A549 (cell line): ENCODE data around the gene ARHGEF4. TPM values are rescaled to one million over a fixed set of nuclear protein-coding genes. Genes with fewer than 3 reads are reported as not detected.

Experiments
- ATAC-seq, 2 experiments: fragments of 200-7000 bp in 1 of 2; fragments of >200 bp in 1 of 2; cut with Nextera tagmentation in 1 of 2; cut with Tn5 transposase in 1 of 2; 3 replicates each; pipeline versions ENCODE4 v1.8.0 to v1.9.1; 2018 to 2020; ENCODE audit warnings: mild to moderate bottlenecking in 1 of 2, moderate library complexity in 1 of 2
- CTCF ChIA-PET: fragments of 300-600 bp; sonication (Branson Sonifier 250); formaldehyde crosslinking; extraction: SDS; loops from one replicate; lab custom pipeline; 2021; ENCODE audit warnings: antibody characterized with exemption, inconsistent platforms; lab: Yijun Ruan, JAX
- POLR2A ChIA-PET: fragments of 350-600 bp; formaldehyde crosslinking; extraction: SDS; loops from one replicate; lab custom pipeline; 2021; ENCODE audit warnings: antibody characterized with exemption, inconsistent platforms; lab: Yijun Ruan, JAX
- DNase-seq, 2 experiments: peaks; one replicate each; pipeline versions ENCODE4 v3.0.0 to v3.0.0-alpha.2; 2011 to 2016; ENCODE audit warnings: low read depth in 1 of 2, low spot score in 1 of 2
- FAIRE-seq: peaks from 2 replicates; lab custom pipeline; 2011; peaks lifted over from hg19 to GRCh38; lab: Jason Lieb, UNC
- H3K27ac ChIP-seq, 2 experiments: fragments of >200 bp; sonication (Bioruptor Twin); formaldehyde crosslinking; 3 replicates each; pipeline ENCODE4 v1.5.1; 2016 to 2017
- H3K4me1 ChIP-seq: fragments of >200 bp; sonication (Bioruptor Twin); formaldehyde crosslinking; 3 replicates; pipeline ENCODE4 v1.6.1; 2016
- H3K4me2 ChIP-seq: fragments of >200 bp; sonication (Bioruptor Twin); formaldehyde crosslinking; 3 replicates; pipeline ENCODE4 v1.6.1; 2016
- H3K4me3 ChIP-seq: fragments of >200 bp; sonication (Bioruptor Twin); formaldehyde crosslinking; 3 replicates; pipeline ENCODE4 v1.5.1; 2016
- H3K9me3 ChIP-seq: fragments of >200 bp; sonication (Bioruptor Twin); formaldehyde crosslinking; 3 replicates; pipeline ENCODE4 v1.6.1; 2016
- ATOH8 ChIP-seq: fragments of 250-450 bp; sonication (Bioruptor Pico); IDR thresholded peaks from 2 replicates; pipeline ENCODE4 v1.5.0; 2020; ENCODE audit warnings: low read depth, mild to moderate bottlenecking, moderate library complexity
- CBX2 ChIP-seq: fragments of 200-600 bp; sonication (generic); IDR thresholded peaks from 2 replicates; pipeline ENCODE4 v1.6.1; 2016; ENCODE audit warnings: low read depth, mild to moderate bottlenecking, borderline replicate concordance
- CBX8 ChIP-seq: fragments of 200-600 bp; sonication (generic); IDR thresholded peaks from 2 replicates; pipeline ENCODE4 v1.6.1; 2016
- CEBPB ChIP-seq, 2 experiments: fragments of >200 bp in 1 of 2; sonication (Bioruptor Twin) in 1 of 2; formaldehyde crosslinking in 1 of 2; IDR thresholded peaks; 2 replicates each; pipeline ENCODE4 v1.6.1; 2012 to 2016
- ELK1 ChIP-seq: fragments of 150-350 bp; IDR thresholded peaks from 2 replicates; pipeline ENCODE4 v1.6.1; 2014; ENCODE audit warnings: low read depth, mild to moderate bottlenecking, low read length
- EP300 ChIP-seq, 2 experiments: fragments of >200 bp; sonication (Bioruptor Twin); formaldehyde crosslinking; IDR thresholded peaks; 2 replicates in 1 of 2; 3 replicates in 1 of 2; pipeline ENCODE4 v1.6.1; 2016 to 2017
- FOXS1 ChIP-seq: fragments of 250-450 bp; sonication (Bioruptor Pico); IDR thresholded peaks from 2 replicates; pipeline ENCODE4 v1.5.0; 2020; ENCODE audit warnings: mild to moderate bottlenecking, moderate library complexity
- HDAC2 ChIP-seq: fragments of 200-600 bp; sonication (generic); IDR thresholded peaks from 2 replicates; pipeline ENCODE4 v1.6.1; 2016
- HES2 ChIP-seq: fragments of >200 bp; sonication (Bioruptor Twin); formaldehyde crosslinking; IDR thresholded peaks from 2 replicates; pipeline ENCODE4 v1.6.1; 2016
- MAFK ChIP-seq: fragments of 450-650 bp; IDR thresholded peaks from 2 replicates; pipeline ENCODE4 v1.6.1; 2014; ENCODE audit not compliant: partially characterized antibody
- MAZ ChIP-seq: fragments of 150-350 bp; IDR thresholded peaks from 2 replicates; pipeline ENCODE4 v1.6.1; 2014; ENCODE audit warnings: antibody characterized with exemption, low read depth, low read length, borderline replicate concordance
- NPAS2 ChIP-seq: fragments of 250-450 bp; sonication (Bioruptor Pico); IDR thresholded peaks from 2 replicates; pipeline ENCODE4 v1.8.0; 2022; ENCODE audit warnings: mild to moderate bottlenecking, moderate library complexity, borderline replicate concordance
- PBX3 ChIP-seq: IDR thresholded peaks from 2 replicates; pipeline ENCODE4 v1.6.1; 2012
- PHF8 ChIP-seq: fragments of 200-600 bp; sonication (generic); IDR thresholded peaks from 2 replicates; pipeline ENCODE4 v1.6.1; 2016; ENCODE audit warnings: low read depth, mild to moderate bottlenecking, antibody characterized with exemption, moderate library complexity, borderline replicate concordance
- RAD21 ChIP-seq, 2 experiments: fragments of >200 bp in 1 of 2; sonication (Bioruptor Twin) in 1 of 2; formaldehyde crosslinking in 1 of 2; IDR thresholded peaks in 1 of 2; conservative IDR thresholded peaks in 1 of 2; 2 replicates in 1 of 2; 3 replicates in 1 of 2; pipeline ENCODE4 v1.6.1; 2012 to 2018; ENCODE audit warnings: inconsistent platforms in 1 of 2
- RCOR1 ChIP-seq: fragments of 150-350 bp; IDR thresholded peaks from 2 replicates; pipeline ENCODE4 v1.6.1; 2014; ENCODE audit warnings: antibody characterized with exemption, low read length, low read depth
- RNF2 ChIP-seq: fragments of 200-600 bp; sonication (generic); IDR thresholded peaks from 2 replicates; pipeline ENCODE4 v1.6.1; 2016; ENCODE audit warnings: low read depth, mild to moderate bottlenecking, antibody characterized with exemption, moderate library complexity, borderline replicate concordance
- TFCP2L1 ChIP-seq: fragments of 250-450 bp; sonication (Bioruptor Pico); IDR thresholded peaks from 2 replicates; pipeline ENCODE4 v1.5.0; 2021; ENCODE audit warnings: mild to moderate bottlenecking
- ZSCAN20 ChIP-seq: fragments of 250-450 bp; sonication (Bioruptor Pico); IDR thresholded peaks from 2 replicates; pipeline ENCODE4 v1.8.0; 2022; ENCODE audit warnings: mild to moderate bottlenecking, moderate library complexity
- WGBS: methylation state at CpG from one replicate; pipeline ENCODE4 v1.1.6; 2017; ENCODE audit errors: missing lambda C conversion rate; 5-methylcytosine and 5-hydroxymethylcytosine counted together
- polyA plus RNA-seq, 4 experiments: library from polyadenylated mRNA; depleted of rRNA in 3 of 4; stranded (reverse); fragments of >200 nt; fragmentation: RNase III in 1 of 4; extraction: RNeasy Plus Mini Kit Qiagen cat#74134 plus additional on column Dnase treatment in 1 of 4; gene quantifications; 2 replicates in 3 of 4; 3 replicates in 1 of 4; pipeline ENCODE4 v1.2.3, GENCODE V29; 2011 to 2017
- TF ChIP-seq, protein P1 (sequence below): fragments of 200-600 bp; sonication (generic); IDR thresholded peaks from 2 replicates; pipeline ENCODE4 v1.6.1; 2016; ENCODE audit warnings: antibody characterized with exemption, mild to moderate bottlenecking, moderate library complexity

ARHGEF4 gene
- polyA plus RNA-seq, 2 of the 4 experiments (the other 2 are of a cell fraction) = 1.00 to 2.1 TPM

DNA sequence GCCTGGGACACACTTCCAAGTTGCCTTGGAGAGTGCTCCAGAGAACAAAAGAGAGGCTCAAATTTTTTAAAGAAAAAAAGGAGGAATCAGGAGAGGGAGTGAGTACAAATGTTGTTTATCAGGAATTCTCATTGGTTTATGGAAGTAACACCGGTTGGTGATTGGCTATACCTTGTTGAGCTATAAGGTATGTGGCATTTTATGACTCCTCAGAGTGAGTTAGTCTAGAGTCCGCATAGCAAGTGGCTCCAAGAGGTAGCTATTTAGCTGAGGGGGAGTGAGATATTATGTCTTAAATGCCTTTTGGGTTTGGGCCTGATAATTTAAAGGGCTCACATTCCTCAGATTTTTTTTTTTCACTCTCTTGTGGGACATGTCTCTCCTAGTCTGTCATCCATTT is 85.7 kb downstream of the ARHGEF4 start:
- FAIRE-seq (no peak), ATAC-seq (no peak), DNase-seq (no peak)
- Histone ChIP-seq H3K27ac (no peak overlapping the region), H3K4me2 (no peak overlapping the region), H3K9me3 (no peaks in the 10 kb centered on the region), H3K4me3 (no peak overlapping the region), H3K4me1 (no peaks in the 10 kb centered on the region)
- WGBS = 77% methylated on average over 2 of the region's 2 CpGs
- ChIA-PET CTCF (interaction anchor here (4.3 to 8.0 kb wide), 2 partner anchors 120 to 126 kb away, joined by 22 to 72 read pairs; no protein-coding TSS in a partner anchor), POLR2A (no interaction called here)
- TF ChIP-seq HDAC2 = no peak
- TF ChIP-seq MAFK = no peak
- no peak for TF ChIP-seq PBX3

- ATAC-seq = no peak
- H3K4me3 ChIP-seq = no peak overlapping the region
- no peak for DNase-seq
- no peak overlapping the region for H3K27ac ChIP-seq
- FAIRE-seq = no peak
- TF ChIP-seq CEBPB (IDR thresholded peaks at IDR 0.05) (no peak), TFCP2L1 (no peak), MAZ (no peak), MAFK (no peak), CBX2 (no peak), RCOR1 (no peak), PHF8 (no peak), NPAS2 (CRISPR knock-in tag) (no peak), FOXS1 (CRISPR knock-in tag) (no peak), EP300 (IDR thresholded peaks at IDR 0.05) (no peak), RAD21 (conservative IDR thresholded peaks at IDR 0.05 in 1 of 2, IDR thresholded peaks at IDR 0.05 in 1 of 2) (no peak), HES2 (no peak)
- H3K9me3 ChIP-seq = no peaks in the 10 kb centered on the region
- no peaks in the 10 kb centered on the region for H3K4me1 ChIP-seq
- CTCF ChIA-PET = interaction anchor here (0.8 to 1.5 kb wide), 5 partner anchors 8 to 131 kb away, joined by 3 to 9 read pairs (median 3); no protein-coding TSS in a partner anchor
- POLR2A ChIA-PET = no interaction called here
- no peak overlapping the region for H3K4me2 ChIP-seq
- WGBS = 16% methylated on average over 4 of the region's 4 CpGs
Observed at GRCh38 chr2:130928385-130928784, 91.7 kb downstream of the ARHGEF4 start.

DNA sequence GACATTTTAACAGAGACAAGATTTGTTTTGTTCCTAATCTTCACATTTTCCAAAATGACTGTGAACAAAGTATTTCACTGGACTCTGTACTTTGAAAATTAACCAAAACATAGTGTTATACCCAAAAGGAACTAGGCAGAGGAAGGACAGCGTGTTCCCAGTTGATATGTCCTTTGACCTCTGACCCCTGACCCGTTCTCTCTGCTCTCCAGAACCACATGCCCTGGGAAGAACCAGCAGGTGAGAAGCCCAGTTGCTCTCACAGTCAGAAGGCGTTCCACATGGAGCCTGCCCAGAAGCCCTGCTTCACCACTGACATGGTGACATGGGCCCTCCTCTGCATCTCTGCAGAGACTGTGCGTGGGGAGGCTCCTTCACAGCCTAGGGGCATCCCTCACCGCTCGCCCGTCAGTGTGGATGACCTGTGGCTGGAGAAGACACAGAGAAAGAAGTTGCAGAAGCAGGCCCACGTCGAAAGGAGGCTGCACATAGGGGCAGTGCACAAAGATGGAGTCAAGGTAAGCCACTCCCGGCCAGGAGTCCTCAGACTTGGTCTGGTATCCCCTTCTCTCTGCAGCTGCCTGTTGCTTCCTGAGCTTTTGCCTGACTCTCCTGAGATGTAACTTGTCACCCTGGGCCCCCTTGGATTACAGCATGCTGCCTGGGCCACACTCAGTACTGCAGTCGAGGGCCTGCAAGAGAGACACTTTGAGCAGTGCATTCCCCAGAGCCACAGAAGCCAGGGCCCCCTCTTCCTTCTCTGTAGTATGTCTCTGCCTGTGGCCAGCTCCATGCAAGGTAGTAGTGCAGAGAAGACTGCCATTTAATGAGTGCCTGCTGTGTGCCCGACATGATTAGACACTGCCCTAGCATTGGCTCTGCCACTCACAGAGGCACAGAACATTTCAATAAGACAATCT is 94.3 kb downstream of the ARHGEF4 start:
- Histone ChIP-seq H3K27ac (no peak overlapping the region), H3K9me3 (peaks cover 3% of the 10 kb centered on the region; the same call in 1 of the 3 replicates), H3K4me3 (no peak overlapping the region), H3K4me1 (no peaks in the 10 kb centered on the region), H3K4me2 (no peak overlapping the region)
- DNase-seq = no peak
- ATAC-seq = peak in 1 of 2 experiments; percentile 30; a peak in 1 of 6 replicates
- no peak for FAIRE-seq
- 50% methylated on average over 12 of the region's 12 CpGs for WGBS
- TF ChIP-seq ELK1 (no peak), FOXS1 (CRISPR knock-in tag) (no peak), ZSCAN20 (CRISPR knock-in tag) (no peak), CBX2 (no peak), ATOH8 (CRISPR knock-in tag) (no peak), RCOR1 (no peak), CBX8 (no peak), RNF2 (no peak)
- TF ChIP-seq, protein P1, sequence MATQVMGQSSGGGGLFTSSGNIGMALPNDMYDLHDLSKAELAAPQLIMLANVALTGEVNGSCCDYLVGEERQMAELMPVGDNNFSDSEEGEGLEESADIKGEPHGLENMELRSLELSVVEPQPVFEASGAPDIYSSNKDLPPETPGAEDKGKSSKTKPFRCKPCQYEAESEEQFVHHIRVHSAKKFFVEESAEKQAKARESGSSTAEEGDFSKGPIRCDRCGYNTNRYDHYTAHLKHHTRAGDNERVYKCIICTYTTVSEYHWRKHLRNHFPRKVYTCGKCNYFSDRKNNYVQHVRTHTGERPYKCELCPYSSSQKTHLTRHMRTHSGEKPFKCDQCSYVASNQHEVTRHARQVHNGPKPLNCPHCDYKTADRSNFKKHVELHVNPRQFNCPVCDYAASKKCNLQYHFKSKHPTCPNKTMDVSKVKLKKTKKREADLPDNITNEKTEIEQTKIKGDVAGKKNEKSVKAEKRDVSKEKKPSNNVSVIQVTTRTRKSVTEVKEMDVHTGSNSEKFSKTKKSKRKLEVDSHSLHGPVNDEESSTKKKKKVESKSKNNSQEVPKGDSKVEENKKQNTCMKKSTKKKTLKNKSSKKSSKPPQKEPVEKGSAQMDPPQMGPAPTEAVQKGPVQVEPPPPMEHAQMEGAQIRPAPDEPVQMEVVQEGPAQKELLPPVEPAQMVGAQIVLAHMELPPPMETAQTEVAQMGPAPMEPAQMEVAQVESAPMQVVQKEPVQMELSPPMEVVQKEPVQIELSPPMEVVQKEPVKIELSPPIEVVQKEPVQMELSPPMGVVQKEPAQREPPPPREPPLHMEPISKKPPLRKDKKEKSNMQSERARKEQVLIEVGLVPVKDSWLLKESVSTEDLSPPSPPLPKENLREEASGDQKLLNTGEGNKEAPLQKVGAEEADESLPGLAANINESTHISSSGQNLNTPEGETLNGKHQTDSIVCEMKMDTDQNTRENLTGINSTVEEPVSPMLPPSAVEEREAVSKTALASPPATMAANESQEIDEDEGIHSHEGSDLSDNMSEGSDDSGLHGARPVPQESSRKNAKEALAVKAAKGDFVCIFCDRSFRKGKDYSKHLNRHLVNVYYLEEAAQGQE = no peak
- ChIA-PET POLR2A (no interaction called here), CTCF (interaction anchor here (0.7 to 2.1 kb wide), 2 partner anchors 10 to 133 kb away, joined by 3 to 6 read pairs; no protein-coding TSS in a partner anchor)
